Stimulated activated naive B cell treated with anti-CD40 and anti-IgM and Interleukin-4, amounts not matched to agents 10 μg/mL and 1 μg/mL and 100 μg/mL, for 72 hours (primary cell): ENCODE measurements around the gene MICA.
"Not testable (repeated sequence)": the region's sequence is repeated elsewhere in the genome, so short reads cannot be mapped to it uniquely, and the experiment has no call there.

Source experiments
- ATAC-seq, 2 donors: fragments of 150-1000 bp; cut with Tn5 transposase; replicated peaks; 2 replicates each; pipeline ENCODE4 v1.10.0; 2021; ENCODE audit warnings: moderate library complexity in 1 of 2
- DNase-seq: peaks from one replicate; pipeline ENCODE4 v3.0.0; 2021
- H3K27ac Mint-ChIP-seq: one replicate; pipeline ENCODE4 v1.8.0; 2022; ENCODE audit warnings: mild to moderate bottlenecking, mixed read lengths
- H3K27me3 Mint-ChIP-seq, 2 donors: one replicate each; pipeline ENCODE4 v1.8.0; 2022; ENCODE audit warnings: mixed read lengths in 2 of 2
- H3K36me3 Mint-ChIP-seq, 2 donors: one replicate each; pipeline ENCODE4 v1.8.0; 2022; ENCODE audit warnings: mixed read lengths in 2 of 2, mild to moderate bottlenecking in 1 of 2
- H3K4me1 Mint-ChIP-seq, 2 donors: one replicate each; pipeline ENCODE4 v1.8.0; 2022; ENCODE audit warnings: mixed read lengths in 2 of 2, mild to moderate bottlenecking in 1 of 2
- H3K4me3 Mint-ChIP-seq, 2 donors: one replicate each; pipeline ENCODE4 v1.8.0; 2022; ENCODE audit warnings: mild to moderate bottlenecking in 2 of 2, mixed read lengths in 2 of 2, moderate library complexity in 1 of 2
- H3K9me3 Mint-ChIP-seq, 2 donors: one replicate each; pipeline ENCODE4 v1.8.0; 2022; ENCODE audit warnings: mixed read lengths in 2 of 2, mild to moderate bottlenecking in 1 of 2

Gene MICA

GRCh38 chr6:31438677-31439076 is 35.3 kb downstream of the MICA start:
- no peak overlapping the region for H3K4me3 Mint-ChIP-seq
- H3K27me3 Mint-ChIP-seq: peaks cover 40 to 58% of the 10 kb centered on the region in 2 donors

GRCh38 chr6:31441365-31442267 is 38.2 kb downstream of the MICA start:
- H3K9me3 Mint-ChIP-seq: peaks cover 6 to 8% of the 10 kb centered on the region in 2 donors
- H3K4me1 Mint-ChIP-seq: peaks cover 7 to 8% of the 10 kb centered on the region in 2 donors
- ATAC-seq (peak; percentile 45 to 93), DNase-seq (no peak)
- peaks cover 48 to 56% of the 10 kb centered on the region in 2 donors for H3K27me3 Mint-ChIP-seq
- peaks cover 4 to 7% of the 10 kb centered on the region in 2 donors for H3K36me3 Mint-ChIP-seq
- no peak overlapping the region for H3K27ac Mint-ChIP-seq
- H3K4me3 Mint-ChIP-seq: no peak overlapping the region

More at GRCh38 chr6:31438677-31439076, 35.3 kb downstream of the MICA start:
- peaks cover 4 to 7% of the 10 kb centered on the region in 2 donors for H3K36me3 Mint-ChIP-seq
- peaks cover 6 to 8% of the 10 kb centered on the region in 2 donors for H3K9me3 Mint-ChIP-seq
- DNase-seq (no peak), ATAC-seq (no peak)
- H3K27ac Mint-ChIP-seq: no peak overlapping the region
- peaks cover 7 to 8% of the 10 kb centered on the region in 2 donors for H3K4me1 Mint-ChIP-seq

GRCh38 chr6:31446481-31446880 is 43.1 kb downstream of the MICA start:
- ATAC-seq (no peak), DNase-seq (no peak)
- Mint-ChIP-seq H3K27me3 (peaks cover 18 to 20% of the 10 kb centered on the region in 2 donors), H3K9me3 (peaks cover 0 to 5% of the 10 kb centered on the region in 2 donors), H3K36me3 (no peaks in the 10 kb centered on the region), H3K4me1 (peaks cover 6 to 7% of the 10 kb centered on the region in 2 donors), H3K4me3 (no peak overlapping the region), H3K27ac (no peak overlapping the region)

GRCh38 chr6:31446999-31447789 is 43.8 kb downstream of the MICA start:
- not testable (repeated sequence) for H3K27ac Mint-ChIP-seq, DNase-seq, H3K9me3 Mint-ChIP-seq, H3K4me1 Mint-ChIP-seq, H3K4me3 Mint-ChIP-seq, H3K36me3 Mint-ChIP-seq, ATAC-seq
- H3K27me3 Mint-ChIP-seq: peaks cover 11 to 17% of the 10 kb centered on the region in 2 donors

GRCh38 chr6:31450751-31451150 is 47.4 kb downstream of the MICA start:
- Mint-ChIP-seq H3K36me3 (peaks cover 4 to 5% of the 10 kb centered on the region in 2 donors), H3K27ac (no peak overlapping the region), H3K27me3 (peaks cover 0 to 5% of the 10 kb centered on the region in 2 donors), H3K4me1 (no peaks in the 10 kb centered on the region), H3K9me3 (peaks cover 4 to 10% of the 10 kb centered on the region in 2 donors), H3K4me3 (no peak overlapping the region)
- no peak for ATAC-seq
- no peak for DNase-seq

- ATAC-seq (no peak), DNase-seq (no peak)
- peaks cover 4 to 10% of the 10 kb centered on the region in 2 donors for H3K9me3 Mint-ChIP-seq
- H3K4me3 Mint-ChIP-seq: no peak overlapping the region
- H3K27me3 Mint-ChIP-seq: peaks cover 0 to 5% of the 10 kb centered on the region in 2 donors
- no peaks in the 10 kb centered on the region for H3K4me1 Mint-ChIP-seq
- H3K36me3 Mint-ChIP-seq: peaks cover 4 to 5% of the 10 kb centered on the region in 2 donors
- H3K27ac Mint-ChIP-seq: no peak overlapping the region
Observed at GRCh38 chr6:31452859-31453258, 49.5 kb downstream of the MICA start.

GRCh38 chr6:31453259-31453658 is 49.9 kb downstream of the MICA start:
- H3K4me3 Mint-ChIP-seq: no peak overlapping the region
- H3K4me1 Mint-ChIP-seq: no peaks in the 10 kb centered on the region
- peaks cover 0 to 5% of the 10 kb centered on the region in 2 donors for H3K27me3 Mint-ChIP-seq
- peaks cover 4 to 5% of the 10 kb centered on the region in 2 donors for H3K36me3 Mint-ChIP-seq
- H3K9me3 Mint-ChIP-seq: peaks cover 4 to 10% of the 10 kb centered on the region in 2 donors
- DNase-seq (no peak), ATAC-seq (peak in 1 of 2 donors; percentile 41)
- no peak overlapping the region for H3K27ac Mint-ChIP-seq

- not testable (repeated sequence) for ATAC-seq, H3K9me3 Mint-ChIP-seq, H3K4me3 Mint-ChIP-seq, H3K27me3 Mint-ChIP-seq, H3K27ac Mint-ChIP-seq, DNase-seq
- H3K36me3 Mint-ChIP-seq: peaks cover 20% of the 10 kb centered on the region in 2 donors
- H3K4me1 Mint-ChIP-seq: peaks cover 6 to 25% of the 10 kb centered on the region in 2 donors
Observed at GRCh38 chr6:31459864-31460263, 56.5 kb downstream of the MICA start.

- Mint-ChIP-seq H3K27me3 (no peaks in the 10 kb centered on the region), H3K36me3 (peaks cover 25% of the 10 kb centered on the region in 2 donors), H3K9me3 (no peaks in the 10 kb centered on the region), H3K4me1 (peaks cover 9 to 31% of the 10 kb centered on the region in 2 donors), H3K4me3 (no peak overlapping the region), H3K27ac (no peak overlapping the region)
- DNase-seq (no peak), ATAC-seq (no peak)
Observed at GRCh38 chr6:31460361-31461025, 57.1 kb downstream of the MICA start.

GRCh38 chr6:31462026-31462963 is 58.9 kb downstream of the MICA start:
- ATAC-seq: peak; percentile 22 to 31

GRCh38 chr6:31462964-31463870 is 59.8 kb downstream of the MICA start:
- DNase-seq: peak; percentile 93
- Mint-ChIP-seq H3K27me3 (no peaks in the 10 kb centered on the region), H3K4me3 (peak overlapping the region; percentile 98 to 100), H3K27ac (peak overlapping the region; percentile 100), H3K36me3 (peaks cover 40 to 46% of the 10 kb centered on the region in 2 donors), H3K4me1 (peaks cover 25 to 58% of the 10 kb centered on the region in 2 donors), H3K9me3 (no peaks in the 10 kb centered on the region)
- peak; percentile 96 to 97 for ATAC-seq

More at GRCh38 chr6:31462026-31462963, 58.9 kb downstream of the MICA start:
- H3K4me1 Mint-ChIP-seq: peaks cover 20 to 49% of the 10 kb centered on the region in 2 donors
- H3K27me3 Mint-ChIP-seq: no peaks in the 10 kb centered on the region
- no peaks in the 10 kb centered on the region for H3K9me3 Mint-ChIP-seq
- peak overlapping the region; percentile 98 to 100 for H3K4me3 Mint-ChIP-seq
- H3K27ac Mint-ChIP-seq: peak overlapping the region; percentile 100
- DNase-seq: no peak
- H3K36me3 Mint-ChIP-seq: peaks cover 34 to 38% of the 10 kb centered on the region in 2 donors
